Activated CD4-positive, alpha-beta T cell treated with anti-CD3 and anti-CD28 coated beads, Interleukin-10, Interleukin-2, amounts not matched to agents 100 ng/mL and 50 ng/mL, durations not matched to agents 16 hours and 8 hours (primary cell): ENCODE measurements around the gene GPR137.
A peak's percentile ranks its signal among the peaks of the same experiment; 100 is the strongest.

Source experiments
- DNase-seq: peaks from one replicate; pipeline ENCODE4 v3.0.0-alpha.2; 2020

Gene GPR137

DNA sequence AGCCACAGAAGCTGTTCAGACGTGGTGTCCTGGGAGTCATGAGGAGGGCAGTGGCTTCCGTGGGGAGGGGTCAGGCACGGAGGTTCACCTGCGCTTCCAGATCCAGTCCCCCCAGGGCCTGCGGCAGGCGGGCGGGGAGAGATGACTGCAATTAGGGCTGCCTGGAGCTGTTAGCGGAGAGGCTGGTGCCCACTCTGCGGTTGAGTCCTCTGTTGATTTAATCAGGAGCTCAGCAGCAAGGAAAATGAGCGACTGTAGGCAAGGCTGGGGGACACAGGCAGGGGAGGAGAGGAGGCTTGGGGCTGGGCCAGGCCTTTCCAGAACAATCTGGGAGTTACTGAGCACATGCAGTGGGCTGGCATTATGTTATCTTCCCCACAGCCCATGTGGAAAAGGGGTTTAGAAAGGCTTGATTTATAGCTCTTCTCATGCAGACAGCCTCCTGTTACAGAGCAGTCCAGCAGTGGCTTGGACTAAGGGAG lies 21.2 kb upstream of the GPR137 start:
- no peak for DNase-seq

DNA sequence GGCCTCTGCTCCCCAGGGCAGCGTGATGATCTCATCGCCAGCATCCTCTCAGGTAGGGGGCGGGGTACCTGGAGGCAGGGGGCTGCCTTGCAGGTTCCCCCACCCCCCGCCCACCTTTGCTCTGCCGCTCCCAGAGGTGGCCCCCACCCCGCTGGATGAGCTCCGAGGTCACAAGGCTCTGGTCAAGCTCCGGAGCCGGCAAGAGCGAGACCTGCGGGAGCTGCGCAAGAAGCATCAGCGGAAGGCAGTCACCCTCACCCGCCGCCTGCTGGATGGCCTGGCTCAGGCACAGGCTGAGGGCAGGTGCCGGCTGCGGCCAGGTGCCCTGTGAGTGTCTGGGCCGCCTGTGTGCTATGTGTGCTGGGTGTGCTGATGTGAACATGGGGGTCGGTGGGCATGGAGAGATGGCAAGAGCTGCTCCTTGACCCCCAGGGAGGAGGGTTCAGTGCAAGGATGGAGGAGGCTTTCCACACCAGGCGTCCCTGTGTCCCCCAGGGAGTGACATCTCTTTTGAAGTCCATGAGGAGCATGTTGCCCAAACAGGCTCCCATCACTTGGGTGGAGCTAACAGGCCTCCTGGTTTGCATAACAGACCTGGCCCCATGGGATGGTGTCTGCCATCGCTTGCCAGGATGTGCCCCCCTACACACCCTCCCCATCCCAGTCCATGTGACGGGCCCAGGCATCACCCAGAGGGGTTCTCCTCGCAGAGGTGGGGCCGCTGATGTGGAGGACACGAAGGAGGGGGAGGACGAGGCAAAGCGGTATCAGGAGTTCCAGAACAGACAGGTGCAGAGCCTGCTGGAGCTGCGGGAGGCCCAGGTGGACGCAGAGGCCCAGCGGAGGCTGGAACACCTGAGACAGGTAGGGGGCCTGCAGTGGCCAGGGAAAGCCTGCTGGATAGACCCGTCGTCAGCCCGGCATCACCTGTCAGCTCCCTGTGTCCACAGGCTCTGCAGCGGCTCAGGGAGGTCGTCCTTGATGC lies 20.2 kb upstream of the GPR137 start:
- no peak for DNase-seq

DNA sequence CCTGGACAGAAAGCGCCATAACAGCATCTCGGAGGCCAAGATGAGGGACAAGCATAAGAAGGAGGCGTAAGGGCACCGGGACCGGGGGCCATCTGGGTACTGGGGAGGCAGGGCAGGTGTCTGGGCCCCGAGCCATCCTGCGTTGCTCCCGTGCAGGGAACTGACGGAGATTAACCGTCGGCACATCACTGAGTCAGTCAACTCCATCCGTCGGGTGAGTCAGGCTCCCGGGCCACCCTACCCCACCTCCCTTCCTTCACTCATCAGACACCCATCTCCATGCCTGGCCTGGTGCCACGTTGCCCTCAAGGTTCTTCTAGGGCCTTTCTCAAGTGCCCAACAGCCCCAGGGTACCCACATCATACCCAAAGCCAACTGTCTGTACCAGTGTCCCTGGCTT lies 19.3 kb upstream of the GPR137 start:
- no peak for DNase-seq

DNA sequence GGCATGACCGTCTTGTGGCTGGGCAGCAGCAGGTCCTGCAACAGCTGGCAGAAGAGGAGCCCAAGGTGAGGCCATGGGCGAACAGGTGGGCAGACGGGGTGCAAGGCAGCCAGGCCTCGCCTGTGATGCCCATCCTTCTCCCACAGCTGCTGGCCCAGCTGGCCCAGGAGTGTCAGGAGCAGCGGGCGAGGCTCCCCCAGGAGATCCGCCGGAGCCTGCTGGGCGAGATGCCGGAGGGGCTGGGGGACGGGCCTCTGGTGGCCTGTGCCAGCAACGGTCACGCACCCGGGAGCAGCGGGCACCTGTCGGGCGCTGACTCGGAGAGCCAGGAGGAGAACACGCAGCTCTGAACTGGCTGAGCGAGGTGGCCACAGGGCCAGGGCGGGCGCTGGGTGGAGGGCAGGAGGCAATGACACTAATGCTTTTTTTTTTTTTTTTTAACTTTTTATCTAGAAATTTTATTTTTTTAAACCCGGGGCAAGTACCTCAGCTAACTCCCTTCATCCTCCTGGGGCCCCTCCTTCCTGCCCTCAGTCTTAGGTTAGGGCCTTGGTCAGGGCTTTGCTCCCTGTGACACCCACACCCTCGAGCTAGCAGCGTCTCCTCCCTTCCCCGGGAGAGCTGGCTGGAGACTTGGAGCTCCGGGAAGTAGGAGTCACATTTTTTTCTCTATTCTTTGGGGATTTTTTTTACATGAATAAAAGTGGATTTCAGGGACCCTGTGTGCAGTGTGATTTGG lies 18.3 kb upstream of the GPR137 start:
- DNase-seq: no peak

DNA sequence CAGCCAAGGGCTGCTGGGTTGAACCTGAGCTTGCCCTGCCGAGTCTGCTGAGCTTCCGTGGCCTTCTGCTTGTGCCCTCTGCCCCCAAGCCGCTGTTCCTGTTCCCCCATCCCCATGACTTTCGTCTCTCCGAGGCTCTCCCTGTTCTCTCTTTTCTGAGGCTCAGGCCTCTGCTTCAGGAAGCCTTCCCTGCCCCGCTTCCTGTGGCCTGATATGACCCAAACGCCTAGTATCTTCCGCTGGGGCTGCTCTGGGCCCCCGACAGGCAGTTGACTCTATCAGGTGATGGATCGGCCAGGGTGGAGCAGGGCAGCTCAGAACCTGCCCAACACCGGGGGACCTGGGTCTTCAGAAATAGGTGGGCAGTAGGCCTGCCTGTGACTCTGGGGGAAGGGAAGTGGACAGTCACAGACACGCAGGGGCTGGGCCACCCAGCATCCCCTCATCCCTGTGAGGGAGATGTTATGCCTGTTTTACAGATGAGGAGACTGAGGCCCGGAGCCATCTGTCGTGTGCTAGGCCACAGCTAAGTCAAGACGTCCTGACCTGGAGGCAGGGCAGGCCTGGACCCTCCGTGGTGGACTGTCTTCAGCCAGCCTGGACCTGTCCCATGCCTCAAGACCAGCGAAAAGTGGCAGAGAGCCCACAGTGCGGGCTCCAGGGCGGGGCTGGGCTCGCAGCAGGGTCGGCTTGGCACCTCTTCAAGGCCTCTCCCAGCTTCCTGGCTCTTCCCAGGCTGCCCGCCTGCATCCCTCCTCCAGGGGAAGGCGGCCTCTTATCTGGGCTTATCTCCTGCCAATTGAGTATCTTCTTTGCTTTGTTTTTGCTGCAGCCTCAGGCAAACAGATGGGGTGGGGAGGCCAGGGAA lies 17.4 kb upstream of the GPR137 start:
- no peak for DNase-seq

DNA sequence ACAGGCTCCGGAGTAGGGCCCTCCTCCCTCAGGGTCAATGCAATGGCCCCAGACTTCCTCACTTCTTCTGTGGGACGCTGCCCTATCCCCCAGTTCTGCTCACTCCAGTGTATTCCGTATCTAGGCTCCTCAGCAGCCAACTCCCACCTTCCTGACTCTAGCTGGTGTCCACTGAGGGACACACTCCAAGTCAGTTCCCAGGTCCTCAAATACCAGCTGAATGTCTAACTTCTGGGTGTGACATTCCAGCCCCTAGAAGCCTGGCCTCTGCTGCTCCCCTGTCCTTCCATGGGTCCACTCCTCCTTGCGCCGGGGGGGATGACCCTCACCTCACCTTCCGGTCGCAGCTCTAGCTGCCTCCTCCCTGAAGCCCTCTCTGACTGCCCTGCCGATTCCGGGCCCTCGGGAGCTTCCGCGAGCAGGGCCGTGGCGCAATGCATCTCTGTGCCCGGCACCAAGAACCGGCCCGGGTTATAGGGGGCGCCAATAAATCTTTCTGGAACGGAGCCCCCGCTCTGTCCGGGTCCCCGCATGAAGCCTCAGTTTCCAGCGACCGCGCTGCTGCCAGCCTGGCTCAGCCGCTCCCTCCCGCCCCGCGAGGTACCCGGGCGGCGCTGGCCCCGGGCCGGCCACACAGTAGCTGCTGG lies 16.6 kb upstream of the GPR137 start:
- DNase-seq: peak; percentile 73

DNA sequence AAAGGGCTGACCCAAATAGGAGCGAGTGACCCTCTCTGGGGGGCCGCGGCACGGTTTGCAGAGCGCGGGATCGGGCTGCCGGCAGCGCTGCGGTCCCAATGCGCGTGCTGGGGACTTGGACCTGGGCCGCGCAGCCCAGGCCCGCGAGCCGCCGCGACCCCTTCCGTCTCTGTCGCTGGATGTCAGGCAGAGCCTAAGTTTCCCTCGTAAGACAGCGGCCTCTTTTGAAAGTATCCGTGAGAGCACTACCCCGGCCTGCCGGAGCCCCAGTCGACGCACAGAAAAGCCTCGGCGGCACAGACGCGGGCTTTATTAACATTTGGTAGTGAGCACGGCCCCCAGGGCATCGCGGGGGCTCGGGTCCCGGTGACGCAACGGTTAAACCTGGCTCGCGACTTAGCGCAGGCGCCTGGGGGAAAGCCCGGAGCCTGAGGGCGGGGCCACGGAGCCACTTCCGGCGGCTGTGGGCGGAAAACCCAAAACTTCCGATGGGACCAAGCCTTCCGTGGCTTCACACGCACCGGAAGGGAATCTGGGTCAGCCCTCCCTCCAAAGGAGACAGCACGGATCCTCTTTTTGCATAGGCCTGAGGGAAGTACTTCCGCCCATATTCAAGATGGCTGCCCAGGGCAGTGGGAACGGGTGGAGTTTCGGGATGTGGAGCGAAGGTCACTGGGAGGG lies 16.0 kb upstream of the GPR137 start:
- peak; percentile 99 for DNase-seq

DNA sequence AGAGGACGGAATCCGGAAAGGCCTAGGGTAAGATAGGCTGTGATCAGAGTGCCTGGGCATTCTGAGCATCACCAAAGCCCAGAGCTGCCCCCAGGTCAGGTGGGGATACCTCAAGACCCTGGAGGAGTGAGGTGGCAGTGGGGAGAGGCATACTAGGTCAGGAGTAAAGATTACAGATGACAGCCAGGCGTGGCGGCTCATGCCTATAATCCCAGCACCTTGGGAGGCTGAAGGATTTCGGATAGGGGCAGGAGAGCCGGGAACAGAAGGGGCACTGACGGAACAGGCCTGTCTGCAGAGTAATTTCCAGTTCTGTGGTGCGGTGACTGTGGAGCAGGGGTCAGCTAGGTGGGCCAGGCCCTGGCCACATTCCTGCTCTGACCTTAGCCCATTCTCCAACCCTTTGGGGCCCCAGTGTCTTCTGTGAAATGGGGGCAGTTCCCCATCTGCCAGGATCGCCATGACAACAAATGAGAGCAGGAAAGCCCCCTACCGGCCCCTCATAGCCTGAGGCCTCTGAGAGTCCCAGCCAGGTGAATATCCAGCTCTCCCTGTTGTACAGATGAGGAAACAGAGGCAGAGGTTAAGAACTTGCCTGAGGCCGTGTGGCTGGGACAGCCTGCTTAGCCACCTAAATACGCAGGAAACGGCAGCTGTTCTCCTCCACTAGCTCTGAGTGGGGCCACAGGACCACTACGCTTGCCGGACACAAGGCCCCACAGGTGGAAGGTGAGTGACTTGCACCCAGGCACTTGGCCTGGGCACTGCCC lies 10.4 kb upstream of the GPR137 start:
- no peak for DNase-seq

DNA sequence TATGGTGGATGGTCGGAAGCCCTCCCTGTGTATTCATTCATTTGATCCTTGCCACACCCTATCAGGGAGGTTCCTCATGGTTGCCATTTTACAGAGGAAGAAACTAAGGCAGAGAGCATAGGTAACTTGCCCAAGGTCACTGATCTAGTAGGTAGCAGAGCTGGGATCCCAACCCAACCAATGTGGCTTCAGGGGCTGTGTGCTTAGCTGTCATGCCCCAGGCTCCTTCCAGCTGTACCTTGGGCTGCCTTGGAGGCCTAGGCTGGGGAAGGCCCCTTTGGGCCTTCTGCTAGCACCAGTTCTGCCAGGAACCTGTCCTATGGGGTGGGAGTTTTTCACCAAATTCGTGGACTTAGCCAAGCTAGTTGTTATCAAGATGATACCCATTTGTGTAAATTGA lies 9.8 kb upstream of the GPR137 start:
- no peak for DNase-seq

DNA sequence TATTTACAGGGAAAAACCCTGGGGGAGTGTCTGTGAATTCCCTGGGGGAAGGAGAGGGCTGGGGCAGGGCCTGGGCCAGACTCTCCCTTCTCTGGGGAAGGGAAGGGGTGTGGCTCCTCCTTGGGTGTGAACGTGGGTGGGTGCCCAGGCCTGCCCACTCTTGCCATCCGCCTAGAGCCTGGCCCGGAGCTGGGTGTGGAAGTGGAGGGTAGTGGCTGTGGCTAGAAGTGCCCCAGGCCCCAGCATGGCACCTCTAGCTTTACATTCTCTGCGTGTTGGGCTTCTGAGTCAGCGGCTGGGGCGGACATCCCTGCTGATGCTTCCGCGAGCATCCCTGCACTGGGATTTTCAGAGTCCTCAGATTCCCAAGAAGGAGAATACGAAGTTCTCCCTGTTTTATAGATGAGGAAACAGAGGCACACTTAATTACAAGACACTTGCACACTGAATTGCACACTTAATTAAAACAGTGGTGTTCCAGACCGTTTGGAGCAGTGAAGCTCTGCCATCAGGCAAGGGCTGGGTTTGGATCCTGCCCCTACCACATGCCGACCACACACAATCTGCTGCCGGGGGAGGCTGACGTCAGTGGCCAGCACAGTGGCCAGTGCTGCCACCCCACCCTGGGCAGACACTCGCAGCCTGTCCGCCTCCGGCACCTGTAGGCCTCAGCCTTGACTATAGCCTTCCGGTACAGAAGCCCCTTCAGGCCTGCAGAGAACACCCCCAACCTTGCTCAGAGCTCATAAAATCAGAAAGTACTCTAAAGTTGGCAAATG lies 8.8 kb upstream of the GPR137 start:
- DNase-seq: no peak

DNA sequence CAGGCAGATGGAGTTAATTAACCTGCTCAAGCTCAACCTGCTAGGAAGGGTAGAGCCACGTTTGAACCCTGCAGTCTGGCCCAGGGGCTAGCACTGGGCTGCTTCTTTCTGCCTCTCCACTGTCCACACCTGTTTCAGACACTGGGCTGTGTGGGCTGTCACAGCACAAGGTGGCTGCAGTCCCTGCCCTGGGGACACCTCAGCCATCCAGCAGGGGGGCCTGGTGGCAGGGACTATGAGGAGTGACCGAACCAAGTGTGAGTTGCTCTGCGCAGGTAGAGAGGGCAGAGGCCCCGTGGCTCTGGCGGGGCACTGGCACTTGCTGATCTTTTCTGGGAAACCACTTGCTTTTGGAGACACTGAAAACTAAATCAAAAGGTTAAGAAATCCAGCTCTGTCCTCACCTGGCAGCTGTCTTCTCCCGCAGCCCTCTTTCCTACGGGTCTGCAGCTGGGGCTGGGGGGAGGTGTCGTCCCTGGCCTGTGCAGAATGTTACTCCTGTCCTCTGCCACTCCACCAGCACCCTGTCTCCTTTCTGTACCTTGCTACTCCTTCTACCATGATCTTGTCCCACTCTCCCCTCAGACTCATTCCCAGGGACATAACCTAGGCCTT lies 7.0 kb upstream of the GPR137 start:
- DNase-seq: no peak

DNA sequence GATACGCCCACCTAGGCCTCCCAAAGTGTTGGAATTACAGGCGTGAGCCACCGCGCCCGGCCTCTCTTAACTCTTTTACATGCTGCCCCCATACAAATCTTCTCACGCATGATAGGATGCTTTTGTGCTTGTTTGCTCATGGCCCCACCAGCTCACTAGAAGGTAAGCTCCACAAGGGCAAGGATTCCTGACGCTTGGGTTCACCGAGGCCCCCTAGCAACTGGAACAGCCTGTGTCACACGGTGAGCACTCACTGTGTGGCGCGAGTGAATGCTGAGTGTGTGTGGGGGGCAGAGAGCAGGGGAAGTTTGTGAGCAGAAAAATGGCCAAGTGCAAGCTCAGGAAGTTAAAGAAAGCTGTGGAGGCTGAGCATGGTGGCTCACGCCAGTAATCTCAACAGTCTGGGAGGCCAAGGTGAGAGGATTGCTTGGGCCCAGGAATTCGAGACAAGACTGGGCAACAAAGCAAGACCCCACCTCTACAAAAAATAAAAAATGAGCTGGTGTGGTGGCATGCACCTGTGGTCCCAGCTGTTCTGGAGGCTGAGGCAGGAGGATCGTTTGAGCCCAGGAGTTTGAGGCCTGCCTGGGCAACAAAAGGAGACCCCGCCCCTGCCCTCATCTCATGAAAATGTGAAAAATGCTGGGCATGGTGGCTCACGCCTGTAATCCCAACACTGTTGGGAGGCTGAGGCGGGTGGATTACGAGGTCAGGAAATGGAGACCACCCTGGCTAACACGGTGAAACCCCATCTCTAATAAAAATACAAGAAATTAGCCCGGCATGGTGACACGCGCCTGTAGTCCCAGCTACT lies 3.5 kb upstream of the GPR137 start:
- no peak for DNase-seq

DNA sequence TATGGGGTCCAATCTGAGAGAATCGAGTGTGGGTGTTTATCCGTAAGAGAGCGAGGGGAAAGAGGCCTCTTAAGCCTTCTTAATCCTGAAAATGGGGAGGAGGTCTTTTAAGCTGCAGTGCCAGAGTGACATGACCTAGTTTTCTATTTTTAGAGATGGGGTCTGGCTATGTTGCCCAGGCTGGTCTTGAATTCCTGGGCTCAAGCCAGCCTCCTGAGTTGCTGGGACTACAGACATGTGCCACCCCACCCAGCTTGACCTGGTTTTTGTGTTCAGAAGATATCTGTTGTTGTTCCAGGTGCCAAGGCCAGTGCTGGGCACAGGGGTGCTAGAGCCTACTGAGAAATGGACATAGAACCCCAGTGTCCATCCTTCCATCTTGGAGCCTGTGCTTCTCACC lies 2.6 kb upstream of the GPR137 start:
- no peak for DNase-seq

DNA sequence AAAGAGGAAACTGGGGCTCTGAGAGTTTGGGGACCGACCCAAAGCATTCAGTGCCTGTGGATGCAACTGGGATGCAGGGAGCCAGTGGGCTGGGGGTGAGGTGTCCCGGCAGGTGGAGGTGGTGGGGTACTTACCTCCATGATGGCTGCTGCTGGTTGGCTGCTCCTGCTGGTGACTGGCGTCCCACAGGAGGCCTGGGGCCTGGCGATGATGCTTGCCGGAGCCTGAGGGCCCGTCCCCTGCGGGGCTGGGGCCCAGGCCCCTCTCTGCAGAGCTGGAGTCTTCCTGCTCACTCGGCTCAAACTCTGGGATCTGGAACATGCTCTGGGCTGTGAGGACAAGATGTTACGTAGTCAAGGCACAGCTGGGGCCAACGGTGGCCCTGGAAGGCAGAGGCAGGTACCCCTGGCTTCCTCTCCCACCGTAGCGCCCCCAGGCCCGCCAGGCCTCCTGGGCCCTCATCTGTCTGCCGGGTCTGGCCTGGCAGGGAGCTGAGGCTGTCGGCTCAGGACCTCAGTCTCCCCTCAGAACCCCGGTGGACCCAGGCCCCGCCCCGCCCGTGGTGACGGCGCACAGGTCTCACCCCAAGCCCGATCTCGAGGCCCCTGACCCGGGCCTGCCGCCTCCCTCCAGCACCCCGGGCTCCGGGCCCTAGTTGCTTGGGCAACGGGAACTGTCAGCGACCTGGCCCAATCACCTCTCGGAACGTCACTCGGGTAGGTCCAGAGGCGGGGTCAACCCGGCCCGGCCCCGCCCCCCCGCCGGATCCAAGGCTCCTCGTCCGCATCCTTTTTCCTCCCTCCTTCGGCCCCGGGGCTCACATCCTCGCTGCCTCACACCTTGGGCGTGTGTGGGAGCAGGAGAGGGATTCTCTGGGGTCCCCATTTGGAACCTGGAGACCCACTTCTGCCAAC lies 1.3 kb upstream of the GPR137 start, which contains the start of gene BAD:
TSS of gene BAD (minus strand) at position 618 of the 914 bp plus-strand sequence. CDS start at position 321, 297 bp downstream.
- peak; percentile 98 for DNase-seq

DNA sequence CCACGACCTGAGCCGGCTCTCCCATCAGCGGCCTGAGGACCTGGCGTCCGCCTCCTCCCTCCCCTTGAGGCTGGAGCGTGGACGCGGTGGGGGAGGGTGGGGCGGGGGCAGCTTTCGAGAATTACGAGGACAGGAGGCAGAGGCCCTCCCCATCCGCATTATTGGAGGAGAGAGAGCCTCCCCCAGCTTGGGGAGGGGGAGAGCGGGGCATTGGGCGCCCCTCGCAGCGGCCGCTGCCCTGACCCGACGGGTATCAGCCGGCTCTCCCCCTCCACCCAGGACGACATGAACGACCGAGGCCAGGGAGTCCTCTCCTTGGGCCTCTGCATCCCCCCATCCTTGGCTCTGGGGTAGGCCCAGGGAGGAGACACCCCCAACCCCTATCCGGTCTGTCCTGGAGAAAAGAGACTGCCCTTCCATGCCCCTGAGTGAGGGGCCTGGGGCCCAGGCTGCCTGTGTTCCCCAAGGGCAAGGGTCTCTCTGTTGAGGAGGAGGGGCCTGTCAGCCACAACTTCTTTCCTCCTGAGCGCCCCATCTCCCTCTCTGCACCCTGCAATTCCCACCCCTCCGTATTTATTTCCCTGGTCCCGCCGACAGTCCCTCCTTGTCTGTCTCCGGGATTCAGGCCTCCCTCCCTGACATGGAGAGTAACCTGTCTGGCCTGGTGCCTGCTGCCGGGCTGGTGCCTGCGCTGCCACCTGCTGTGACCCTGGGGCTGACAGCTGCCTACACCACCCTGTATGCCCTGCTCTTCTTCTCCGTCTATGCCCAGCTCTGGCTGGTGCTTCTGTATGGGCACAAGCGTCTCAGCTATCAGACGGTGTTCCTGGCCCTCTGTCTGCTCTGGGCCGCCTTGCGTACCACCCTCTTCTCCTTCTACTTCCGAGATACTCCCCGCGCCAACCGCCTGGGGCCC lies 495 bp downstream of the GPR137 start:
- DNase-seq: peak; percentile 55

DNA sequence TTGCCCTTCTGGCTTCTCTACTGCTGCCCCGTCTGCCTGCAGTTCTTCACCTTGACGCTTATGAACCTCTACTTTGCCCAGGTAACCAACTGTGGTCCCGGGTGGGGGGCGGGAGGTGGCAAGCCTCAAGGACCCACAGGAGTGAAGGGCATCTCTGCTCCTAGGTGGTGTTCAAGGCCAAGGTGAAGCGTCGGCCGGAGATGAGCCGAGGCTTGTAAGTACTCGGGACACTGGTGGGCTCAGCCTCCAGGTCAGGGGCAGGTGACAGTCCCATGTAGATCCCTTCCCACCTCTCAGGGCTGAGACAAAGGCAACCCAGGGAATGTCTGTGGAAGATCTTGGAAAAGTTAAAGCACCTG lies 1.1 kb downstream of the GPR137 start:
- DNase-seq: no peak
